TTC549 (cell line): Measurements from ENCODE around the gene SNRNP200.
"Not testable (repeated sequence)": the region's sequence is repeated elsewhere in the genome, so short reads cannot be mapped to it uniquely, and the experiment has no call there.

ENCODE experiments used
- FAIRE-seq: peaks from 2 replicates; lab custom pipeline; 2012; peaks lifted over from hg19 to GRCh38; lab: Jason Lieb, UNC

The SNRNP200 gene

GRCh38 chr2:96325041-96325883, 19.9 kb upstream of the SNRNP200 start, which contains the start of gene ITPRIPL1:
Gene ITPRIPL1 (plus strand): TSS chr2:96325317. CDS start chr2:96325840, 523 bp downstream.
- no peak for FAIRE-seq

- no peak for FAIRE-seq
These were observed 19.3 kb upstream of the SNRNP200 start for GRCh38 chr2:96324721-96325040.

- FAIRE-seq, result no peak
These were observed 18.5 kb upstream of the SNRNP200 start for GRCh38 chr2:96323849-96324248.

- FAIRE-seq, result no peak
These were observed 15.6 kb upstream of the SNRNP200 start for GRCh38 chr2:96320728-96321622.

- FAIRE-seq, result no peak
These were observed 15.0 kb upstream of the SNRNP200 start for GRCh38 chr2:96320326-96320725.

GRCh38 chr2:96319396-96319795, 14.1 kb upstream of the SNRNP200 start:
- FAIRE-seq, result no peak

GRCh38 chr2:96318723-96319122, 13.4 kb upstream of the SNRNP200 start:
- FAIRE-seq, result no peak

GRCh38 chr2:96317584-96317997, 12.2 kb upstream of the SNRNP200 start:
- FAIRE-seq, result no peak

- FAIRE-seq, result no peak
These were observed 11.7 kb upstream of the SNRNP200 start for GRCh38 chr2:96316999-96317398.

GRCh38 chr2:96315400-96316071, 10.2 kb upstream of the SNRNP200 start:
- FAIRE-seq, result no peak

- FAIRE-seq, result no peak
These were observed 9.7 kb upstream of the SNRNP200 start for GRCh38 chr2:96315005-96315399.

GRCh38 chr2:96308248-96308647, 2.9 kb upstream of the SNRNP200 start:
- FAIRE-seq, result no peak

GRCh38 chr2:96306370-96306769, 1.0 kb upstream of the SNRNP200 start:
- no peak for FAIRE-seq

- no peak for FAIRE-seq
These were observed 598 bp upstream of the SNRNP200 start for GRCh38 chr2:96305979-96306308.

- FAIRE-seq, result no peak
These were observed 740 bp downstream of the SNRNP200 start for GRCh38 chr2:96304606-96305005.

GRCh38 chr2:96301865-96302264, 3.5 kb downstream of the SNRNP200 start:
- FAIRE-seq, result no peak

GRCh38 chr2:96296925-96297324, 8.4 kb downstream of the SNRNP200 start:
- FAIRE-seq, result no peak

- not testable (repeated sequence) for FAIRE-seq
These were observed 11.1 kb downstream of the SNRNP200 start for GRCh38 chr2:96294271-96294670.

GRCh38 chr2:96291751-96292150, 13.6 kb downstream of the SNRNP200 start:
- FAIRE-seq, result no peak

- FAIRE-seq, result no peak
These were observed 18.0 kb downstream of the SNRNP200 start for GRCh38 chr2:96287273-96287856.

GRCh38 chr2:96276787-96277499, 28.4 kb downstream of the SNRNP200 start:
- no peak for FAIRE-seq
